HepG2 (cell line): ENCODE results near the gene ACBD6. TPM values are rescaled to one million over a fixed set of nuclear protein-coding genes. Genes with fewer than 3 reads are reported as not detected.
A peak's percentile ranks its signal among the peaks of the same experiment; 100 is the strongest.

Experiments used
- PCBP2 ChIP-seq: fragments of 200-400 bp; formaldehyde crosslinking; optimal IDR thresholded peaks from 2 replicates; pipeline ENCODE3; 2018; ENCODE audit warnings: low read length, low read depth; ENCODE audit not compliant: poor library complexity, severe bottlenecking
- RXRB ChIP-seq: IDR thresholded peaks from 2 replicates; pipeline ENCODE4 v1.6.1; 2016; ENCODE audit warnings: borderline replicate concordance, missing genetic modification reagents, missing compliant biosample characterization
- SATB2 ChIP-seq: sonication (generic); formaldehyde crosslinking; IDR thresholded peaks from 2 replicates; pipeline ENCODE4 v1.5.0; 2020; ENCODE audit warnings: missing genetic modification reagents
- SKI ChIP-seq: fragments of 450-650 bp; IDR thresholded peaks from one replicate; pipeline ENCODE4 v1.6.1; 2018; ENCODE audit warnings: mild to moderate bottlenecking; ENCODE audit not compliant: partially characterized antibody
- SRF ChIP-seq: IDR thresholded peaks from 2 replicates; pipeline ENCODE4 v1.6.1; 2011; ENCODE audit warnings: mild to moderate bottlenecking, low read depth, low read length, moderate library complexity
- TFDP2 ChIP-seq: sonication (generic); formaldehyde crosslinking; IDR thresholded peaks from 2 replicates; pipeline ENCODE4 v1.4.0; 2020; ENCODE audit warnings: missing genetic modification reagents
- TRIM24 ChIP-seq: sonication (generic); formaldehyde crosslinking; IDR thresholded peaks from 2 replicates; pipeline ENCODE4 v1.8.0; 2022; ENCODE audit warnings: mild to moderate bottlenecking, missing genetic modification reagents
- U2AF2 ChIP-seq: fragments of 200-400 bp; formaldehyde crosslinking; IDR thresholded peaks from 2 replicates; pipeline ENCODE4 v1.6.1; 2017; ENCODE audit warnings: low read depth, mild to moderate bottlenecking, low read length
- ZFP37 ChIP-seq: sonication (generic); formaldehyde crosslinking; IDR thresholded peaks from 2 replicates; pipeline ENCODE4 v1.4.0; 2020; ENCODE audit warnings: missing genetic modification reagents, borderline replicate concordance
- ZNF230 ChIP-seq: sonication (generic); formaldehyde crosslinking; IDR thresholded peaks from 2 replicates; pipeline ENCODE4 v1.4.0; 2020; ENCODE audit warnings: mild to moderate bottlenecking, missing genetic modification reagents
- ZNF296 ChIP-seq: sonication (generic); formaldehyde crosslinking; conservative IDR thresholded peaks from 2 replicates; pipeline ENCODE4 v1.5.0; 2020; ENCODE audit warnings: mild to moderate bottlenecking, missing genetic modification reagents
- ZNF34 ChIP-seq: sonication (generic); formaldehyde crosslinking; IDR thresholded peaks from 2 replicates; pipeline ENCODE4 v1.4.0; 2020; ENCODE audit warnings: mild to moderate bottlenecking, missing genetic modification reagents, borderline replicate concordance
- ZNF687 ChIP-seq: sonication (generic); formaldehyde crosslinking; IDR thresholded peaks from 2 replicates; pipeline ENCODE4 v1.5.1; 2020; ENCODE audit warnings: mild to moderate bottlenecking, missing genetic modification reagents, moderate library complexity
- ZUFSP ChIP-seq: sonication (generic); formaldehyde crosslinking; IDR thresholded peaks from 2 replicates; pipeline ENCODE4 v1.9.0; 2021; ENCODE audit warnings: missing genetic modification reagents, mild to moderate bottlenecking, borderline replicate concordance
- polyA plus RNA-seq, 8 experiments: library from polyadenylated mRNA; depleted of rRNA in 3 of 8; stranded (reverse) in 7 of 8; unstranded in 1 of 8; fragments of >200 nt; fragmentation: Illumina TruSeq in 4 of 8; extraction: Trizol in 4 of 8; gene quantifications; 2 replicates each; pipeline versions ENCODE4 v1.2.1 to v1.2.3, GENCODE V29; 2011 to 2016; ENCODE audit warnings: low read depth in 4 of 8, missing spikeins in 1 of 8, mixed read lengths in 1 of 8; ENCODE audit not compliant: insufficient read depth in 1 of 8
- total RNA-seq, 5 experiments: library from RNA; depleted of rRNA; stranded (reverse); fragments of >200 nt; fragmentation: Illumina TruSeq; extraction: Trizol; gene quantifications; 2 replicates each; pipeline ENCODE4 v1.2.3, GENCODE V29; 2016; ENCODE audit warnings: low read depth in 1 of 5
- TF ChIP-seq, protein P1 (sequence below): IDR thresholded peaks from 2 replicates; pipeline ENCODE4 v1.6.1; 2016
- TF ChIP-seq, protein P2 (sequence below): sonication (generic); formaldehyde crosslinking; IDR thresholded peaks from 2 replicates; pipeline ENCODE4 v1.5.0; 2020; ENCODE audit warnings: mild to moderate bottlenecking, missing genetic modification reagents, borderline replicate concordance

The ACBD6 gene
- total and polyA plus RNA-seq, 2 of the 13 experiments (the other 11 are each of a cell fraction or from before 2014, with no cell fraction given): 33.5 to 47.2 TPM

DNA sequence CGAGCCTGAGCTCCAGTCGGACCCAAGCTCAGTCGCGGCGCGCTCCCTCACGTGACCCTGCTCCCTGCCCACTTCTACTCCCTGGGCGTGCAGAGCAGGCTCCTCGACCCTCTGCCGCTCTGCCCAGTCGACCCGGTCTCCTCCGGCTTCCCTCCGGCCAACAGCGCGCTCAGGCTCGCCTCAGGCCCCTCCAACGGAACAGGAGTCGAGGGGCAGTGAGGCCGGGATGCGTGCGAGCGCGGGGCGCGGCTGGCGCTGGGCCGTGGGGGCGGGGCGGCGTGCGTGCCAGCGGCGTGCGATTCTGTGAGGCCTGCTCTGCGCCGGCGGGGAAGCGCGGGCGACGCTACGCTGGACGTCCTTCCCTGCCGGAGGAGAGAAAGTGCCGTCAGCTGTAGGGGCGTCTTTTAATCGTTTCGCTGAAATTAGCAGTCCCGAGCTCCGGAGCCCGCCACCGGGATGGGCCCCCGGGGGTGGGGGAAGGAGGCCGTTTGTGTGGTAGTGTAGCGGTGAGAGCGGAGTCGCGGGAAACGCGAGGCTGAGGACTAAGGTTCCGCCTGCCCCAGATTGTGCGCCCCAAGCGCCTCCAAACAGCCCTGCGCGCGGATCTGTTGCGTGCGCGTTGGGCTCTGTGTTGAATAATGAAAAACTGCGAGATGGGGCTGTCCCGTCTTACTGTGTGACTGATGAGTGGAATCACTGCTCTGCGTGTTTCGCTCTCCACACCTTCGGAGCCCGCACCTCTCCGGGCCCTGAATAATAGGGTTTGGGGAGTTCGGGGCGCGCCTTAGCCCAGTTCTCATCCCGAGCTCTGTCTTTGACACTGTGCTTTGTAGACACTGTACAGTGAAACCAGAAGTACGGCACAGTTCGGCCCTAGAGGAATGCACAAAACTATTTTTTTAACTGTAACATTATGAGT, at the start of gene ACBD6 (continued):
- TF ChIP-seq ZNF687 (CRISPR knock-in tag) (peak; percentile 100), ZNF34 (CRISPR knock-in tag) (peak; percentile 84; the same call in 1 of the 2 replicates), TRIM24 (CRISPR knock-in tag) (no peak), SRF (no peak), PCBP2 (no peak), ZFP37 (CRISPR knock-in tag) (peak; percentile 48; the same call in 1 of the 2 replicates), U2AF2 (peak; percentile 69; the same call in 1 of the 2 replicates), SATB2 (peak; percentile 89; the same call in 1 of the 2 replicates), ZNF230 (CRISPR knock-in tag) (peak; percentile 90; the same call in 1 of the 2 replicates), ZUFSP (no peak), ZNF296 (CRISPR knock-in tag) (no peak), RXRB (CRISPR knock-in tag) (no peak), SKI (no peak), TFDP2 (CRISPR knock-in tag) (peak; percentile 77)
- TF ChIP-seq, protein P1, sequence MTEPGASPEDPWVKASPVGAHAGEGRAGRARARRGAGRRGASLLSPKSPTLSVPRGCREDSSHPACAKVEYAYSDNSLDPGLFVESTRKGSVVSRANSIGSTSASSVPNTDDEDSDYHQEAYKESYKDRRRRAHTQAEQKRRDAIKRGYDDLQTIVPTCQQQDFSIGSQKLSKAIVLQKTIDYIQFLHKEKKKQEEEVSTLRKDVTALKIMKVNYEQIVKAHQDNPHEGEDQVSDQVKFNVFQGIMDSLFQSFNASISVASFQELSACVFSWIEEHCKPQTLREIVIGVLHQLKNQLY: peak; percentile 14
- TF ChIP-seq, protein P2, sequence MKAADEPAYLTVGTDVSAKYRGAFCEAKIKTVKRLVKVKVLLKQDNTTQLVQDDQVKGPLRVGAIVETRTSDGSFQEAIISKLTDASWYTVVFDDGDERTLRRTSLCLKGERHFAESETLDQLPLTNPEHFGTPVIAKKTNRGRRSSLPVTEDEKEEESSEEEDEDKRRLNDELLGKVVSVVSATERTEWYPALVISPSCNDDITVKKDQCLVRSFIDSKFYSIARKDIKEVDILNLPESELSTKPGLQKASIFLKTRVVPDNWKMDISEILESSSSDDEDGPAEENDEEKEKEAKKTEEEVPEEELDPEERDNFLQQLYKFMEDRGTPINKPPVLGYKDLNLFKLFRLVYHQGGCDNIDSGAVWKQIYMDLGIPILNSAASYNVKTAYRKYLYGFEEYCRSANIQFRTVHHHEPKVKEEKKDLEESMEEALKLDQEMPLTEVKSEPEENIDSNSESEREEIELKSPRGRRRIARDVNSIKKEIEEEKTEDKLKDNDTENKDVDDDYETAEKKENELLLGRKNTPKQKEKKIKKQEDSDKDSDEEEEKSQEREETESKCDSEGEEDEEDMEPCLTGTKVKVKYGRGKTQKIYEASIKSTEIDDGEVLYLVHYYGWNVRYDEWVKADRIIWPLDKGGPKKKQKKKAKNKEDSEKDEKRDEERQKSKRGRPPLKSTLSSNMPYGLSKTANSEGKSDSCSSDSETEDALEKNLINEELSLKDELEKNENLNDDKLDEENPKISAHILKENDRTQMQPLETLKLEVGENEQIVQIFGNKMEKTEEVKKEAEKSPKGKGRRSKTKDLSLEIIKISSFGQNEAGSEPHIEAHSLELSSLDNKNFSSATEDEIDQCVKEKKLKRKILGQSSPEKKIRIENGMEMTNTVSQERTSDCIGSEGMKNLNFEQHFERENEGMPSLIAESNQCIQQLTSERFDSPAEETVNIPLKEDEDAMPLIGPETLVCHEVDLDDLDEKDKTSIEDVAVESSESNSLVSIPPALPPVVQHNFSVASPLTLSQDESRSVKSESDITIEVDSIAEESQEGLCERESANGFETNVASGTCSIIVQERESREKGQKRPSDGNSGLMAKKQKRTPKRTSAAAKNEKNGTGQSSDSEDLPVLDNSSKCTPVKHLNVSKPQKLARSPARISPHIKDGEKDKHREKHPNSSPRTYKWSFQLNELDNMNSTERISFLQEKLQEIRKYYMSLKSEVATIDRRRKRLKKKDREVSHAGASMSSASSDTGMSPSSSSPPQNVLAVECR (CRISPR knock-in tag): peak; percentile 96
